ENCODE data around the gene DHRSX. TPM values are rescaled to one million over a fixed set of nuclear protein-coding genes. Genes with fewer than 3 reads are reported as not detected.
A peak's percentile ranks its signal among the peaks of the same experiment; 100 is the strongest.

DHRSX gene
- total and polyA plus RNA-seq, 2 of the 8 experiments (the other 6 are each of a cell fraction or from before 2014, with no cell fraction given) = 35.1 to 43.4 TPM

- peak; percentile 42 for FAIRE-seq
- no peak overlapping the region for H3K9ac ChIP-seq (replicated peaks in 1 of 4; ENCODE audit: extremely low read depth in 1 of 4, low read depth in 3 of 4, low read length in 3 of 4)
- CTCF ChIA-PET (ENCODE audit: partially characterized antibody) = no interaction called here
- TF ChIP-seq CEBPB (IDR thresholded peaks at IDR 0.05; ENCODE audit: low read depth, low read length) = no peak
- TF ChIP-seq GABPA (IDR thresholded peaks at IDR 0.05; ENCODE audit: borderline replicate concordance, insufficient read depth, low read length) = no peak
- TF ChIP-seq RFX5 (IDR thresholded peaks at IDR 0.05; ENCODE audit: borderline replicate concordance, low read depth, low read length) = no peak
- no peak for TF ChIP-seq HDAC2 (IDR thresholded peaks at IDR 0.05; ENCODE audit: borderline replicate concordance in 1 of 2, low read depth in 2 of 2, low read length in 2 of 2)
- TF ChIP-seq, protein P1, sequence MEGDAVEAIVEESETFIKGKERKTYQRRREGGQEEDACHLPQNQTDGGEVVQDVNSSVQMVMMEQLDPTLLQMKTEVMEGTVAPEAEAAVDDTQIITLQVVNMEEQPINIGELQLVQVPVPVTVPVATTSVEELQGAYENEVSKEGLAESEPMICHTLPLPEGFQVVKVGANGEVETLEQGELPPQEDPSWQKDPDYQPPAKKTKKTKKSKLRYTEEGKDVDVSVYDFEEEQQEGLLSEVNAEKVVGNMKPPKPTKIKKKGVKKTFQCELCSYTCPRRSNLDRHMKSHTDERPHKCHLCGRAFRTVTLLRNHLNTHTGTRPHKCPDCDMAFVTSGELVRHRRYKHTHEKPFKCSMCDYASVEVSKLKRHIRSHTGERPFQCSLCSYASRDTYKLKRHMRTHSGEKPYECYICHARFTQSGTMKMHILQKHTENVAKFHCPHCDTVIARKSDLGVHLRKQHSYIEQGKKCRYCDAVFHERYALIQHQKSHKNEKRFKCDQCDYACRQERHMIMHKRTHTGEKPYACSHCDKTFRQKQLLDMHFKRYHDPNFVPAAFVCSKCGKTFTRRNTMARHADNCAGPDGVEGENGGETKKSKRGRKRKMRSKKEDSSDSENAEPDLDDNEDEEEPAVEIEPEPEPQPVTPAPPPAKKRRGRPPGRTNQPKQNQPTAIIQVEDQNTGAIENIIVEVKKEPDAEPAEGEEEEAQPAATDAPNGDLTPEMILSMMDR (IDR thresholded peaks at IDR 0.05; ENCODE audit: control extremely low read depth in 1 of 3, insufficient read depth in 1 of 3, low read depth in 1 of 3, low read length in 3 of 3) = no peak
- TF ChIP-seq JUND (IDR thresholded peaks at IDR 0.05; ENCODE audit: low read length) = no peak
- peak; percentile 44 for TF ChIP-seq EGR1 (IDR thresholded peaks at IDR 0.05; ENCODE audit: borderline replicate concordance, low read depth, low read length)
- TF ChIP-seq GTF2F1 (IDR thresholded peaks at IDR 0.05; ENCODE audit: borderline replicate concordance, low read depth, low read length) = no peak
Observed at GRCh38 chrX:2457289-2458133, 43.3 kb downstream of the DHRSX start.

More at GRCh38 chrX:2457289-2458133, 43.3 kb downstream of the DHRSX start:
- Histone ChIP-seq H2BK20ac (ENCODE audit: low read length) (peak overlapping the region; percentile 49; the same call in 1 of the 2 replicates), H4K8ac (ENCODE audit: extremely low read depth, insufficient read depth, low read length) (no peak overlapping the region), H3K27ac (ENCODE audit: low read depth, low read length) (no peak overlapping the region), H3K79me2 (ENCODE audit: control insufficient read depth in 1 of 2, insufficient read depth in 2 of 2, low read length in 2 of 2) (peaks cover 4 to 88% of the 10 kb centered on the region in 2 experiments; a peak in 3 of 4 replicates), H4K5ac (ENCODE audit: insufficient read length, low read depth, low read length) (no peak overlapping the region), H3K56ac (replicated peaks; ENCODE audit: insufficient read length, low read depth, low read length) (no peak overlapping the region), H3K23me2 (ENCODE audit: low read depth, low read length) (no peaks in the 10 kb centered on the region), H3K9me3 (ENCODE audit: insufficient read depth in 2 of 2, low read depth in 1 of 2, low read length in 1 of 2) (no peaks in the 10 kb centered on the region), H2BK5ac (ENCODE audit: low read depth, low read length) (peak overlapping the region; percentile 22), H2AFZ (ENCODE audit: low read length) (no peak overlapping the region), H3K14ac (ENCODE audit: insufficient read length) (no peak overlapping the region), H3K27me3 (replicated peaks in 1 of 4; ENCODE audit: control insufficient read depth in 3 of 4, extremely low read depth in 1 of 4, insufficient read depth in 3 of 4, low read length in 3 of 4) (no peaks in the 10 kb centered on the region), H3K4me1 (replicated peaks in 1 of 4; ENCODE audit: control insufficient read depth in 3 of 4, insufficient read depth in 4 of 4, low read length in 3 of 4) (peaks cover 0 to 8% (median 0%) of the 10 kb centered on the region in 4 experiments; a peak in 4 of 7 replicates), H3K36me3 (ENCODE audit: control insufficient read depth in 2 of 4, insufficient read depth in 4 of 4, low read length in 3 of 4) (peaks cover 0 to 3% (median 0%) of the 10 kb centered on the region in 4 experiments; a peak in 2 of 8 replicates), H2AK5ac (ENCODE audit: low read depth, low read length) (peak overlapping the region; percentile 93; the same call in 1 of the 2 replicates), H2BK12ac (ENCODE audit: low read depth, low read length) (peak overlapping the region; percentile 42; the same call in 1 of the 2 replicates), H3K23ac (ENCODE audit: insufficient read length) (no peak overlapping the region), H3K4ac (replicated peaks; ENCODE audit: insufficient read length, low read depth, low read length) (no peak overlapping the region), H3K4me3 (ENCODE audit: extremely low read depth in 1 of 4, insufficient read depth in 2 of 4, low read depth in 3 of 4, low read length in 4 of 4) (no peak overlapping the region), H4K91ac (replicated peaks; ENCODE audit: insufficient read length, low read length) (peak overlapping the region; percentile 25), H2BK15ac (ENCODE audit: low read length) (peak overlapping the region; percentile 74; the same call in 1 of the 2 replicates), H3K4me2 (ENCODE audit: insufficient read depth in 1 of 2, low read depth in 2 of 2, low read length in 2 of 2) (no peak overlapping the region; a peak in 1 of 4 replicates), H4K20me1 (replicated peaks in 1 of 2; ENCODE audit: control insufficient read depth in 1 of 2, insufficient read depth in 2 of 2, low read length in 2 of 2) (peaks cover 0 to 3% of the 10 kb centered on the region in 2 experiments), H3K79me1 (ENCODE audit: low read depth, low read length) (peaks cover 16% of the 10 kb centered on the region), H2BK120ac (replicated peaks; ENCODE audit: low read depth, low read length) (no peak overlapping the region), H3K18ac (ENCODE audit: extremely low read depth, low read length) (peak overlapping the region; percentile 15; the same call in 1 of the 2 replicates)
- DNase-seq (ENCODE audit: low read depth in 1 of 2, low spot score in 2 of 2) = no peak
- WGBS, 2 experiments (ENCODE audit: extremely low coverage in 1 of 2, insufficient coverage in 1 of 2, insufficient read length in 1 of 2, insufficient replicate concordance in 2 of 2, low coverage in 1 of 2, low lambda C conversion rate in 2 of 2, missing lambda C conversion rate in 1 of 2) = 92% methylated on average over 26 of the region's 26 CpGs; no CpG with 5 or more reads in 1 of the 2 experiments
- POLR2A ChIA-PET (ENCODE audit: partially characterized antibody) = no interaction called here
